Suprapubic skin (tissue), 4 donors: ENCODE data around the gene SLAMF7. TPM values are rescaled to one million over a fixed set of nuclear protein-coding genes. Genes with fewer than 3 reads are reported as not detected.

Experiments
- DNase-seq, 2 donors: peaks; one replicate each; pipeline ENCODE4 v3.0.0-alpha.2; 2019; ENCODE audit warnings: low spot score in 2 of 2
- H3K27ac ChIP-seq: fragments of 200-600 bp; sonication (generic); one replicate; pipeline ENCODE4 v1.5.1; 2019
- H3K27me3 ChIP-seq: fragments of 200-600 bp; sonication (generic); one replicate; pipeline ENCODE4 v1.5.1; 2019
- H3K36me3 ChIP-seq: fragments of 200-600 bp; sonication (generic); one replicate; pipeline ENCODE4 v1.5.1; 2019
- H3K4me1 ChIP-seq: fragments of 200-600 bp; sonication (generic); one replicate; pipeline ENCODE4 v1.5.1; 2019
- H3K4me3 ChIP-seq: fragments of 200-600 bp; sonication (generic); one replicate; pipeline ENCODE4 v1.5.1; 2019; ENCODE audit warnings: mild to moderate bottlenecking
- H3K9me3 ChIP-seq: fragments of 200-600 bp; sonication (generic); one replicate; pipeline ENCODE4 v1.5.1; 2019
- EP300 ChIP-seq: sonication (generic); formaldehyde crosslinking; IDR thresholded peaks from one replicate; pipeline ENCODE4 v1.6.1; 2017; ENCODE audit warnings: antibody characterized with exemption
- POLR2A ChIP-seq, 2 donors: fragments of 450-650 bp; IDR thresholded peaks; one replicate each; pipeline ENCODE4 v1.6.1; 2017; ENCODE audit warnings: antibody characterized with exemption in 2 of 2, mild to moderate bottlenecking in 2 of 2, moderate library complexity in 2 of 2
- POLR2AphosphoS5 ChIP-seq, 3 donors: sonication (generic); formaldehyde crosslinking; IDR thresholded peaks; one replicate each; pipeline ENCODE4 v1.6.1; 2017; ENCODE audit warnings: antibody characterized with exemption in 3 of 3
- WGBS: methylation state at CpG from one replicate; pipeline ENCODE4 v1.1.5; 2018; 5-methylcytosine and 5-hydroxymethylcytosine counted together
- total RNA-seq, 4 donors: library from RNA; depleted of rRNA; stranded (reverse); fragments of >200 nt; gene quantifications; one replicate each; pipeline ENCODE4 v1.1.0, GENCODE V29; 2016
- TF ChIP-seq, protein P1 (sequence below), 2 donors: fragments of 200-600 bp in 1 of 2; fragments of 450-650 bp in 1 of 2; sonication (generic) in 1 of 2; IDR thresholded peaks; one replicate each; pipeline ENCODE4 v1.5.1; 2016 to 2019; ENCODE audit warnings: antibody characterized with exemption in 2 of 2, mild to moderate bottlenecking in 1 of 2, moderate library complexity in 1 of 2

SLAMF7 gene
- total RNA-seq, 4 donors from 2014 or later = 1.1 to 3.4 (median 1.9) TPM

DNA sequence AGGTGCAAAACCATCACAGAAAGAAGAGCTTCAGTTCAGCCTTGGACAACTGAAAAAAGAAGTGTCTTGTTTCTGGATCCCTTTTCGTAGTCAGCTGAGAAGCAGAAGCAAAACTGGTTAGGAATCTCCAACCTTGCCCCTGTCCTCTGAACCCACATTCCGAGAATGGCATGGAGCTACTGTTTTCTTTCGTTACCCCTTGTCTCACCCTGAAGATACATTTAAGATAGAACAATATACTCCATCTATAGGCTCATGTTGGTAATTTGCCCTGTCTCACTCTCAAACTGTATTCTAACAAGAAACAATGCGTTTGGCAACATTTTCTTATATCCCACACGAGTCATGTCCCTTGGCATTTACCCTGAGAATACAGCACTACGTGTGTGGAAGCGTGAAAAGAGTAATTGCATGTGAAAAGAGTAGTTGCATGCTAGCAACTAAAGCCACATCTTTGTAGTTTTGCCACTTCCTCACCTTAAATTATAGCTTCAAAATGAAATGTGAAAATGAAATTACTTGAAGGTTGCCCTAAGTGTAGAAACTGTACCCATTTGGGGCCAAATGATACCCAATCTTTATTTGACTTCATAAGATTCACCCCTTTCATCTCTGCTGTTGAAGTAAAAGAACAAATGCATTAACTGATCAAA is 5.3 kb downstream of the SLAMF7 start:
- no peak overlapping the region for H3K4me3 ChIP-seq
- no peaks in the 10 kb centered on the region for H3K9me3 ChIP-seq
- no peak for DNase-seq
- 72% methylated on average over 7 of the region's 7 CpGs for WGBS
- TF ChIP-seq, protein P1, sequence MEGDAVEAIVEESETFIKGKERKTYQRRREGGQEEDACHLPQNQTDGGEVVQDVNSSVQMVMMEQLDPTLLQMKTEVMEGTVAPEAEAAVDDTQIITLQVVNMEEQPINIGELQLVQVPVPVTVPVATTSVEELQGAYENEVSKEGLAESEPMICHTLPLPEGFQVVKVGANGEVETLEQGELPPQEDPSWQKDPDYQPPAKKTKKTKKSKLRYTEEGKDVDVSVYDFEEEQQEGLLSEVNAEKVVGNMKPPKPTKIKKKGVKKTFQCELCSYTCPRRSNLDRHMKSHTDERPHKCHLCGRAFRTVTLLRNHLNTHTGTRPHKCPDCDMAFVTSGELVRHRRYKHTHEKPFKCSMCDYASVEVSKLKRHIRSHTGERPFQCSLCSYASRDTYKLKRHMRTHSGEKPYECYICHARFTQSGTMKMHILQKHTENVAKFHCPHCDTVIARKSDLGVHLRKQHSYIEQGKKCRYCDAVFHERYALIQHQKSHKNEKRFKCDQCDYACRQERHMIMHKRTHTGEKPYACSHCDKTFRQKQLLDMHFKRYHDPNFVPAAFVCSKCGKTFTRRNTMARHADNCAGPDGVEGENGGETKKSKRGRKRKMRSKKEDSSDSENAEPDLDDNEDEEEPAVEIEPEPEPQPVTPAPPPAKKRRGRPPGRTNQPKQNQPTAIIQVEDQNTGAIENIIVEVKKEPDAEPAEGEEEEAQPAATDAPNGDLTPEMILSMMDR (IDR thresholded peaks at IDR 0.05) = no peak
- TF ChIP-seq POLR2AphosphoS5 (IDR thresholded peaks at IDR 0.05) (no peak), EP300 (no peak), POLR2A (IDR thresholded peaks at IDR 0.05) (no peak)
- no peaks in the 10 kb centered on the region for H3K4me1 ChIP-seq
- no peaks in the 10 kb centered on the region for H3K27me3 ChIP-seq
- H3K36me3 ChIP-seq = no peaks in the 10 kb centered on the region
- no peak overlapping the region for H3K27ac ChIP-seq

DNA sequence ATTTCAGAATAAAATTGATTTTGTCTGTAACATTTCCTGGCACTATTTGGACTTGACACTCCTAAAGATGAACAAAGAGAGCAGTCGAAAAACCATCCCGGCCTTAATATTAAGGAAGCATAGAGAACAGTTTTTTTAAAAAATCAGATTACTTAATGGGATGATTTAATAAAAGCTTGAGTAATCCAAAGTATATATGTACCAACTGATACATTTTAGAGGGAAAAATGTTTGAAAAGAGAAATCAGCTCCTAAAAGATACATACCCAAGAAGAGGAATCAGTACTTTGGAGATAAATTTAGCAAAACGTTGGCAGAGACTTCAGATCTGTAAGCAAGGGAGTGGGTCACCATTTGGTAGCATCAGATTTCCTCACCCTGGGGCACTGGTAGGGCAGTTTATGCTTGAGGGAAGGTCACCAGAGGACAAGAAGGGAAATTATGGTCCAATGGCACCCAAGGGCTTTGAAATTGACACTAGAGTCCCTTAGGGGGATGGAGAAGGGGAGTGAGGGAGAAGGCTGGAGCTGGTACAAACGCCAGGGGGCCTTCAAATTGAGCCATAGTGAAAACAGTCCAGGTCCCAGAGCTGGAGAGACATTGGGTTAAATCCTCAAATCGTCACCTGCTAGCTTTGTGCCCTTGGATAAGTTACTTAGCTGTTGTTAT is 5.9 kb downstream of the SLAMF7 start:
- H3K27ac ChIP-seq = no peak overlapping the region
- DNase-seq = no peak
- no peaks in the 10 kb centered on the region for H3K4me1 ChIP-seq

DNA sequence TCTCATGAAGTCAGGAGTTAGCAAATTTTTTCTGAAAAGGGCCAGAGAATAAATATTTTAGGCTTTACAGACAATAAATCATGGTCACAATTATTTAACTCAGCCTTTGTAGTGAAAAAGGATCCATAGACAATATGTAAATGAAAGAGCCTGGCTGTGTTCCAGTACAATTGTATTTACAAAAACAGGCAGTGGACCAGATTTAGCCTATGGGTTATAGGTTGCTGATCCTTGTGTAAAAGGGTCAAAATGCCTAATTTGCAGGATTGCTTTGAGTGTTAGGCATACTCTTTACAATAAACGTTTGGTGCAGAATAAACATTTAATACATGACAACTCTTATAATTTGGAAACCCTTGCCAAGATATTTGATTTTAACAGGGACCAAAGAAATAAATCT is 6.5 kb downstream of the SLAMF7 start:
- H3K9me3 ChIP-seq = no peaks in the 10 kb centered on the region
- no peaks in the 10 kb centered on the region for H3K27me3 ChIP-seq
- H3K4me1 ChIP-seq = no peaks in the 10 kb centered on the region
- no peaks in the 10 kb centered on the region for H3K36me3 ChIP-seq
- 47% methylated on average over 1 of the region's 1 CpG for WGBS
- TF ChIP-seq EP300 = no peak
- TF ChIP-seq POLR2AphosphoS5 (IDR thresholded peaks at IDR 0.05) = no peak
- no peak for TF ChIP-seq POLR2A (IDR thresholded peaks at IDR 0.05)
- TF ChIP-seq, protein P1 (IDR thresholded peaks at IDR 0.05) = no peak
- no peak overlapping the region for H3K4me3 ChIP-seq
- no peak for DNase-seq
- H3K27ac ChIP-seq = no peak overlapping the region

More for the DNA sequence above, 5.9 kb downstream of the SLAMF7 start:
- Histone ChIP-seq H3K36me3 (no peaks in the 10 kb centered on the region), H3K4me3 (no peak overlapping the region), H3K9me3 (no peaks in the 10 kb centered on the region), H3K27me3 (no peaks in the 10 kb centered on the region)
- TF ChIP-seq EP300 (no peak), POLR2A (IDR thresholded peaks at IDR 0.05) (no peak), POLR2AphosphoS5 (IDR thresholded peaks at IDR 0.05) (no peak)
- TF ChIP-seq, protein P1 (IDR thresholded peaks at IDR 0.05) = no peak
- WGBS = 72% methylated on average over 5 of the region's 5 CpGs

DNA sequence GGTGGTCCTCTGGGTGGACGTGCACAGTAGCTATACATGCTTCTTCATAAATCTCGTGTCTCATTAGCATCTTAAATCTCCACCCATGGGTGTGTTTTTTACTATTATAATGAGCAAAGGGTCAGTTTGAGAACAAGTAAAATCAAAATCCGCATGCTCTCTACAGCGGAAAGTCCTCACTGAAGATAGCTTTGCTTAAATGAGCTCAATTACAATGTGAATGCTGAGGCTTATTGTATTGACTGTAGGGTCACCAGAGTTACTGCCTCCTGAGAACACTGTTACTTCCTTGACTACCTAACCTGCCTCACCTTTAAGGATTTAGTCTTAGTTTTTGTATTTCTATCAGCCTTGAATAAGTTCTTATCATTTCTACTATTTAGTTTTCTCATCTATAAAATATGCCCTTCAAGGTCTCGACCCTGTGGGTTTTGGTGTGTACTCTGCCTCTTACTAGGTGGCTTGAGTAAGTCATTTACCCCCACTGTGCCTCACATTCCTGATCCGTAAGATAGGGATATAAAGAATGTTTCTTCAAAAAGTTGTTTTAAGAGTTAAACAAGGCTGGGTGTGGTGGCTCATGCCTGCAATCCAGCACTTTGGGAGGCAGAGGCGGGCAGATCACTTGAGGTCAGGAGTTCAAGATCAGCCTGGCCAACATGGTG is 7.9 kb downstream of the SLAMF7 start:
- H3K9me3 ChIP-seq = no peaks in the 10 kb centered on the region
- H3K27ac ChIP-seq = no peak overlapping the region
- no peaks in the 10 kb centered on the region for H3K27me3 ChIP-seq
- no peak for DNase-seq
- H3K36me3 ChIP-seq = no peaks in the 10 kb centered on the region
- H3K4me1 ChIP-seq = no peaks in the 10 kb centered on the region
- 83% methylated on average over 7 of the region's 7 CpGs for WGBS
- H3K4me3 ChIP-seq = no peak overlapping the region
- no peak for TF ChIP-seq POLR2AphosphoS5 (IDR thresholded peaks at IDR 0.05)
- TF ChIP-seq EP300 = no peak

DNA sequence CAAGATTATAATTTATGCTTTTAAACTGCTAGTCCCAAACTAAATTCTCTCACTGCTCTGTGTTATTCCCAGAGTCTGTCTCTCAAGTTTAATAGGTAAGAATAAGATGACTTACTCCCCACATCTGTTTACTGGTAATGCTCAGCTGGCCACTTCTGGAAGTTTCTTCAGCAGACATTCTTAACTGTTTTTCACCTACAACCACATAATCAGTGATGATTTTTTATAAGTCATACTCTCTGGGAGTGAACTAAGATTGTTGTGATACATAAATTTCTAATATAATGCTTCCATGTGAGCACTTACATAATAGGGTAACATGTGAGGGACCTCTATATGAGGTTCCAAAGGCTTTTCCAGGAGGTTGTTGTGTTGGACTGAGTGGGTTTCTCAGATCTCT is 8.7 kb downstream of the SLAMF7 start:
- H3K36me3 ChIP-seq = no peaks in the 10 kb centered on the region
- H3K4me1 ChIP-seq = no peaks in the 10 kb centered on the region
- TF ChIP-seq EP300 (no peak), POLR2A (IDR thresholded peaks at IDR 0.05) (no peak), POLR2AphosphoS5 (IDR thresholded peaks at IDR 0.05) (no peak)
- TF ChIP-seq, protein P1 (IDR thresholded peaks at IDR 0.05) = no peak
- H3K9me3 ChIP-seq = no peaks in the 10 kb centered on the region
- DNase-seq = no peak
- H3K4me3 ChIP-seq = no peak overlapping the region
- no peaks in the 10 kb centered on the region for H3K27me3 ChIP-seq
- H3K27ac ChIP-seq = no peak overlapping the region
